ENCODE results near the gene GCA.

The GCA gene

GRCh38 chr2:162343824-162344616 is at the start of gene GCA:
Gene GCA (plus strand): TSS chr2:162344132. CDS start chr2:162344249, 117 bp downstream.
- DNase-seq (ENCODE audit: low read depth in 3 of 3), result peak; percentile 93 to 98 (median 96)

- no peak for DNase-seq (ENCODE audit: low read depth in 3 of 3)
Measured at GRCh38 chr2:162295009-162295408, 48.9 kb upstream of the GCA start.

- peak in 2 of 3 experiments; percentile 28 to 62 for DNase-seq (ENCODE audit: low read depth in 3 of 3)
Measured at GRCh38 chr2:162297925-162298552, 45.9 kb upstream of the GCA start.

- no peak for DNase-seq (ENCODE audit: low read depth in 3 of 3)
Measured at GRCh38 chr2:162298669-162299335, 45.1 kb upstream of the GCA start.

- DNase-seq (ENCODE audit: low read depth in 3 of 3), result no peak
Measured at GRCh38 chr2:162300266-162300665, 43.7 kb upstream of the GCA start.

- peak; percentile 19 to 46 (median 23) for DNase-seq (ENCODE audit: low read depth in 3 of 3)
Measured at GRCh38 chr2:162301151-162301804, 42.7 kb upstream of the GCA start.

GRCh38 chr2:162301877-162302276 is 42.1 kb upstream of the GCA start:
- DNase-seq (ENCODE audit: low read depth in 3 of 3), result no peak

GRCh38 chr2:162305901-162306300 is 38.0 kb upstream of the GCA start:
- DNase-seq (ENCODE audit: low read depth in 3 of 3), result no peak

- DNase-seq (ENCODE audit: low read depth in 3 of 3), result no peak
Measured at GRCh38 chr2:162308747-162309503, 35.0 kb upstream of the GCA start.

- DNase-seq (ENCODE audit: low read depth in 3 of 3), result no peak
Measured at GRCh38 chr2:162312853-162313252, 31.1 kb upstream of the GCA start.

- DNase-seq (ENCODE audit: low read depth in 3 of 3), result no peak
Measured at GRCh38 chr2:162315938-162316337, 28.0 kb upstream of the GCA start.

- DNase-seq (ENCODE audit: low read depth in 3 of 3), result no peak
Measured at GRCh38 chr2:162316590-162316989, 27.3 kb upstream of the GCA start.

GRCh38 chr2:162317058-162317742 is 26.7 kb upstream of the GCA start:
- DNase-seq (ENCODE audit: low read depth in 3 of 3), result no peak

GRCh38 chr2:162317861-162318327 is 26.0 kb upstream of the GCA start:
- DNase-seq (ENCODE audit: low read depth in 3 of 3), result peak in 1 of 3 experiments; percentile 2

- peak; percentile 48 to 72 (median 60) for DNase-seq (ENCODE audit: low read depth in 3 of 3)
Measured at GRCh38 chr2:162318328-162319180, 25.4 kb upstream of the GCA start, which contains the start of gene IFIH1. Gene IFIH1 (minus strand): TSS chr2:162318684. CDS start chr2:162318307, 377 bp downstream.

- no peak for DNase-seq (ENCODE audit: low read depth in 3 of 3)
Measured at GRCh38 chr2:162320864-162321517, 22.9 kb upstream of the GCA start.

- DNase-seq (ENCODE audit: low read depth in 3 of 3), result no peak
Measured at GRCh38 chr2:162324953-162325352, 19.0 kb upstream of the GCA start.

- no peak for DNase-seq (ENCODE audit: low read depth in 3 of 3)
Measured at GRCh38 chr2:162327134-162327769, 16.7 kb upstream of the GCA start.

- no peak for DNase-seq (ENCODE audit: low read depth in 3 of 3)
Measured at GRCh38 chr2:162327806-162328205, 16.1 kb upstream of the GCA start.

Data from stimulated activated CD4-positive, alpha-beta T cell treated with anti-CD3 and anti-CD28 coated beads, TNF-alpha, amount 100 ng/mL, for 24 hours (primary cell).